A673 (cell line): ENCODE data around the gene C3AR1. TPM values are rescaled to one million over a fixed set of nuclear protein-coding genes. Genes with fewer than 3 reads are reported as not detected.

ENCODE experiments used
- BruUV-seq: library from RNA; stranded (reverse); fragments of 400-500 nt; replicated peaks from 2 replicates; lab custom pipeline; 2021; lab: Mats Ljungman, UMichigan
- CTCF ChIA-PET: fragments of 300-600 bp; sonication (Branson Sonifier 250); formaldehyde crosslinking; loops from one replicate; lab custom pipeline; 2022; ENCODE audit warnings: antibody characterized with exemption; lab: Charles Lee
- POLR2A ChIA-PET: fragments of 300-600 bp; sonication (Branson Sonifier 250); formaldehyde crosslinking; loops from one replicate; lab custom pipeline; 2022; ENCODE audit warnings: antibody characterized with exemption; ENCODE audit not compliant: low non-redundant PET; lab: Charles Lee
- DNase-seq: peaks from one replicate; pipeline ENCODE4 v3.0.0-alpha.2; 2015; ENCODE audit warnings: low spot score
- H3K27ac ChIP-seq: fragments of 200-600 bp; sonication (generic); 2 replicates; pipeline ENCODE4 v1.5.1; 2016; ENCODE audit warnings: mixed run types, low read depth, mild to moderate bottlenecking, mixed read lengths, antibody characterized with exemption, low read length; ENCODE audit not compliant: poor library complexity, severe bottlenecking
- H3K27me3 ChIP-seq: fragments of 200-600 bp; sonication (generic); replicated peaks from 2 replicates; pipeline ENCODE4 v1.6.1; 2017; ENCODE audit warnings: mixed run types, low read depth, mild to moderate bottlenecking, mixed read lengths, antibody characterized with exemption, low read length; ENCODE audit not compliant: insufficient read depth, poor library complexity
- H3K36me3 ChIP-seq: fragments of 200-600 bp; sonication (generic); 2 replicates; pipeline ENCODE4 v1.6.1; 2016; ENCODE audit warnings: mixed run types, mild to moderate bottlenecking, mixed read lengths, antibody characterized with exemption, low read length; ENCODE audit not compliant: insufficient read depth, poor library complexity, severe bottlenecking
- H3K4me1 ChIP-seq: fragments of 200-600 bp; sonication (generic); 2 replicates; pipeline ENCODE4 v1.6.1; 2017; ENCODE audit warnings: mixed run types, mild to moderate bottlenecking, mixed read lengths, antibody characterized with exemption, low read length; ENCODE audit not compliant: insufficient read depth, poor library complexity, severe bottlenecking
- H3K4me3 ChIP-seq: fragments of 200-600 bp; sonication (generic); 2 replicates; pipeline ENCODE4 v1.5.1; 2016; ENCODE audit warnings: low read depth, mixed run types, mild to moderate bottlenecking, mixed read lengths, low read length; ENCODE audit not compliant: poor library complexity, severe bottlenecking
- H3K9me3 ChIP-seq: fragments of 200-600 bp; sonication (generic); 2 replicates; pipeline ENCODE4 v1.6.1; 2016; ENCODE audit warnings: mixed run types, low read depth, mild to moderate bottlenecking, mixed read lengths, antibody characterized with exemption, low read length; ENCODE audit not compliant: poor library complexity, severe bottlenecking
- CTCF ChIP-seq: fragments of 300-800, 200-600 bp; sonication (generic); conservative IDR thresholded peaks from 2 replicates; pipeline ENCODE4 v1.5.1; 2017; ENCODE audit warnings: low read depth, mild to moderate bottlenecking, antibody characterized with exemption, low read length, moderate library complexity, mixed read lengths
- EZH2 ChIP-seq: fragments of 200-600 bp; sonication (generic); IDR thresholded peaks from 2 replicates; pipeline ENCODE4 v1.6.1; 2017; ENCODE audit warnings: borderline replicate concordance, low read depth, mild to moderate bottlenecking, mixed read lengths, antibody characterized with exemption, low read length; ENCODE audit not compliant: poor library complexity, severe bottlenecking
- intact Hi-C: fragments of 100-400 bp; cut with micrococcal nuclease; formaldehyde crosslinking; loops from one replicate; pipeline ENCODE4 v1.10.0; 2022; ENCODE audit not compliant: unreplicated experiment
- total RNA-seq: library from RNA; stranded (reverse); gene quantifications from 2 replicates; pipeline ENCODE4 v1.2.3, GENCODE V29; 2021

Gene C3AR1
- total RNA-seq, 1 experiment from 2014 or later, result 3.5 TPM

GRCh38 chr12:8064131-8064530 lies 2.0 kb downstream of the C3AR1 start:
- H3K4me1 ChIP-seq, result no peaks in the 10 kb centered on the region
- intact Hi-C loops, result no loop called here
- DNase-seq, result no peak
- ChIA-PET POLR2A (no interaction called here), CTCF (no interaction called here)
- no peaks in the 10 kb centered on the region for H3K27me3 ChIP-seq
- no peak overlapping the region for H3K4me3 ChIP-seq
- H3K9me3 ChIP-seq, result no peaks in the 10 kb centered on the region
- TF ChIP-seq EZH2 (no peak), CTCF (no peak)
- H3K36me3 ChIP-seq, result no peaks in the 10 kb centered on the region
- no peak overlapping the region for H3K27ac ChIP-seq
- no TSS peak for BruUV-seq

GRCh38 chr12:8058506-8058905 lies 7.7 kb downstream of the C3AR1 start:
- H3K36me3 ChIP-seq, result peaks cover 1% of the 10 kb centered on the region
- H3K9me3 ChIP-seq, result no peaks in the 10 kb centered on the region
- H3K4me1 ChIP-seq, result no peaks in the 10 kb centered on the region
- H3K4me3 ChIP-seq, result no peak overlapping the region
- ChIA-PET CTCF (no interaction called here), POLR2A (no interaction called here)
- intact Hi-C loops, result no loop called here
- no peaks in the 10 kb centered on the region for H3K27me3 ChIP-seq
- no peak overlapping the region for H3K27ac ChIP-seq
- no peak for DNase-seq
- no TSS peak for BruUV-seq
- TF ChIP-seq EZH2 (no peak), CTCF (no peak)

GRCh38 chr12:8057839-8058238 lies 8.3 kb downstream of the C3AR1 start:
- no peaks in the 10 kb centered on the region for H3K27me3 ChIP-seq
- BruUV-seq, result no TSS peak
- H3K9me3 ChIP-seq, result no peaks in the 10 kb centered on the region
- CTCF ChIA-PET, result no interaction called here
- intact Hi-C loops, result no loop called here
- no peak for DNase-seq
- no peak overlapping the region for H3K27ac ChIP-seq
- no peak for TF ChIP-seq EZH2
- TF ChIP-seq CTCF, result no peak
- POLR2A ChIA-PET, result no interaction called here
- H3K4me1 ChIP-seq, result no peaks in the 10 kb centered on the region
- H3K4me3 ChIP-seq, result no peak overlapping the region
- peaks cover 6% of the 10 kb centered on the region for H3K36me3 ChIP-seq
